PC-9 (cell line): ENCODE data around the gene PLXNA3. TPM values are rescaled to one million over a fixed set of nuclear protein-coding genes. Genes with fewer than 3 reads are reported as not detected.
"Not testable (repeated sequence)": the region's sequence is repeated elsewhere in the genome, so short reads cannot be mapped to it uniquely, and the experiment has no call there.

ENCODE experiments used
- BruUV-seq: library from RNA; stranded (reverse); fragments of 400-500 nt; replicated peaks from 2 replicates; lab custom pipeline; 2021; lab: Mats Ljungman, UMichigan
- CTCF ChIA-PET: fragments of 300-600 bp; sonication (Branson Sonifier 250); formaldehyde crosslinking; loops from one replicate; lab custom pipeline; 2022; ENCODE audit warnings: antibody characterized with exemption; lab: Charles Lee
- POLR2A ChIA-PET: fragments of 300-600 bp; sonication (Branson Sonifier 250); formaldehyde crosslinking; loops from one replicate; lab custom pipeline; 2022; ENCODE audit warnings: antibody characterized with exemption; ENCODE audit not compliant: unreplicated experiment; lab: Charles Lee
- DNase-seq, 2 experiments: peaks; one replicate each; pipeline versions ENCODE4 v3.0.0 to v3.0.0-alpha.2; 2015 to 2022; ENCODE audit warnings: mixed read lengths in 1 of 2
- H2AFZ ChIP-seq: fragments of 200-600 bp; sonication (generic); 2 replicates; pipeline ENCODE4 v1.8.1; 2017; ENCODE audit warnings: antibody characterized with exemption
- H3F3A ChIP-seq: fragments of 200-600 bp; sonication (generic); 2 replicates; pipeline ENCODE4 v1.8.1; 2017; ENCODE audit warnings: antibody characterized with exemption, mild to moderate bottlenecking, low read depth; ENCODE audit not compliant: insufficient read depth
- H3K27ac ChIP-seq: fragments of 200-600 bp; sonication (generic); 2 replicates; pipeline ENCODE4 v1.6.1; 2016; ENCODE audit warnings: mixed run types
- H3K27me3 ChIP-seq: fragments of 200-600 bp; sonication (generic); 2 replicates; pipeline ENCODE4 v1.6.1; 2016; ENCODE audit warnings: low read depth, mixed run types; ENCODE audit not compliant: insufficient read depth
- H3K36me3 ChIP-seq: fragments of 200-600 bp; sonication (generic); 2 replicates; pipeline ENCODE4 v1.6.1; 2016; ENCODE audit warnings: low read depth, mixed run types
- H3K4me1 ChIP-seq: fragments of 200-600 bp; sonication (generic); replicated peaks from 2 replicates; pipeline ENCODE4 v1.6.1; 2016; ENCODE audit warnings: mixed run types; ENCODE audit not compliant: insufficient read depth
- H3K4me2 ChIP-seq: fragments of 200-600 bp; sonication (generic); 2 replicates; pipeline ENCODE4 v1.6.1; 2017; ENCODE audit warnings: mixed run types
- H3K4me3 ChIP-seq: fragments of 200-600 bp; sonication (generic); 2 replicates; pipeline ENCODE4 v1.6.1; 2016; ENCODE audit warnings: mixed run types
- H3K79me2 ChIP-seq: fragments of 200-600 bp; sonication (generic); 2 replicates; pipeline ENCODE4 v1.6.1; 2017; ENCODE audit warnings: low read depth, mixed run types
- H3K9me2 ChIP-seq: fragments of 200-600 bp; sonication (generic); 2 replicates; pipeline ENCODE4 v1.8.1; 2017; ENCODE audit warnings: mild to moderate bottlenecking; ENCODE audit not compliant: insufficient read depth
- H3K9me3 ChIP-seq: fragments of 200-600 bp; sonication (generic); 2 replicates; pipeline ENCODE4 v1.8.1; 2016; ENCODE audit warnings: low read depth; ENCODE audit not compliant: insufficient read depth
- H4K20me1 ChIP-seq: fragments of 200-600 bp; sonication (generic); 2 replicates; pipeline ENCODE4 v1.8.1; 2017; ENCODE audit not compliant: insufficient read depth
- CTCF ChIP-seq: fragments of 200-600 bp; sonication (generic); conservative IDR thresholded peaks from 2 replicates; pipeline ENCODE4 v1.6.1; 2017; ENCODE audit warnings: mixed run types, antibody characterized with exemption, mild to moderate bottlenecking, moderate library complexity
- EZH2 ChIP-seq: fragments of 200-600 bp; sonication (generic); IDR thresholded peaks from 2 replicates; pipeline ENCODE4 v1.8.0; 2017; ENCODE audit warnings: antibody characterized with exemption, low read depth
- intact Hi-C: fragments of 100-400 bp; cut with micrococcal nuclease; formaldehyde crosslinking; loops from one replicate; pipeline ENCODE4 v1.10.0; 2022; ENCODE audit not compliant: unreplicated experiment
- total RNA-seq: library from RNA; stranded (reverse); gene quantifications from 2 replicates; pipeline ENCODE4 v1.2.3, GENCODE V29; 2021

Gene PLXNA3
- total RNA-seq, 1 experiment from 2014 or later = 124 TPM

DNA sequence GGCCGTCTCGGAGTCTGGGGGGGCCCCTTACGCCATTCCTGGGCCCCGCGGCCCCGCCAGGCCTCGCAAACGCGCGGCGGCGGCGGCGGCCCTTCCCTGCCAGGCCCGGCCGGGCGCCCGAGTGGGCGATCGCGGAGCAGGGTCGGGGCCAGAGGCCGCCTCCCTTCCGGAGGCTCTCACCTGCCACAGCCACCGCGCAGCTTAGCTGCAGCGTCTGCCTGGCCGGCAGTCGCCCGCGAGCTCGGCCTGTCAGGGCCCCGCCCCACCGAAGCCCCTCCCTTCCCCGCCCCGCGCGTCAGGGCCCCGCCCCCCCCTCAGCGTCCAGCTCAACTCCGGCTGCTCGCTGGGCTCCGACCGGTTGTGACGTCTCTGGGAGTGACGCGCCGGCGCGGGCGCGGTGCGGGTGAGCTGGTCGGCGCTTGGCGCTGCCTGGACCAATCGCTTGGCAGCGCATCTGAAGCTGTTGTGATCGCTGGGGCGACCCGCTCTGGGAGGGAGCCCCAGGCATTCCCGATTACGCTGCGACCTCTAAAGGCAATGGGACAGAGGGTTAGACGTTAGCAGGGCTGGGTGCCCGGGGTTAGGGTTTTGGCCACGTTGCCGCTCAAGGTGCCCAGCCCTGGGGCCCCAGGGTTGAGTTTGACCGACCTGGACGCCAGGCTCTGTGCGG lies 32.5 kb downstream of the PLXNA3 start, which contains the start of gene SLC10A3:
Gene SLC10A3, minus strand, starts transcription at position 216 of the 670 bp plus-strand sequence. CDS start 1,689 bp downstream, outside the sequence.
- BruUV-seq = no TSS peak
- peak within 1 kb of the TSS; percentile 86 for H2AFZ ChIP-seq
- H3K79me2 ChIP-seq = peaks cover 2% of the 10 kb centered on the region
- H3K4me1 ChIP-seq = peaks cover 14% of the 10 kb centered on the region; the same call in 1 of the 2 replicates
- H3K9me3 ChIP-seq = no peaks in the 10 kb centered on the region
- TF ChIP-seq EZH2 (no peak), CTCF (no peak)
- DNase-seq = peak; percentile 87 to 97
- no peaks in the 10 kb centered on the region for H3K27me3 ChIP-seq
- H3K4me2 ChIP-seq = peak within 1 kb of the TSS; percentile 91
- peak within 1 kb of the TSS; percentile 68 for H3K27ac ChIP-seq
- H3K9me2 ChIP-seq = no peaks in the 10 kb centered on the region
- H4K20me1 ChIP-seq = no peaks in the 10 kb centered on the region
- H3K36me3 ChIP-seq = no peaks in the 10 kb centered on the region
- intact Hi-C loops = loop anchor here (1.0 to 2.0 kb wide), 3 partner anchors 26 to 82 kb away; partner anchors contain the start of genes DNASE1L1 and FAM3A
- peaks cover 9% of the 10 kb centered on the region; the same call in 1 of the 2 replicates for H3F3A ChIP-seq
- peak within 1 kb of the TSS; percentile 66 for H3K4me3 ChIP-seq
- ChIA-PET CTCF (interaction anchor here (0.6 to 1.2 kb wide), 3 partner anchors 42 to 736 kb away, joined by 3 to 8 read pairs (median 4); partner anchors contain the start of gene FLNA), POLR2A (interaction anchor here (0.6 to 1.9 kb wide), 18 partner anchors 9 to 533 kb away, joined by 3 to 14 read pairs (median 5); partner anchors contain the start of gene FAM3A)

GRCh38 chrX:154494715-154495114 lies 36.6 kb downstream of the PLXNA3 start:
- intact Hi-C loops = no loop called here
- ChIA-PET POLR2A (no interaction called here), CTCF (no interaction called here)
- BruUV-seq = no TSS peak
- H3K36me3 ChIP-seq = no peaks in the 10 kb centered on the region
- TF ChIP-seq EZH2 = no peak
- no peak for TF ChIP-seq CTCF
- no peak overlapping the region for H3K4me3 ChIP-seq
- no peak overlapping the region for H3K4me2 ChIP-seq
- no peaks in the 10 kb centered on the region for H3K9me2 ChIP-seq
- 0 out of 2 replicates have a peak, but pooled peaks cover 3% of the 10 kb centered on the region for H3F3A ChIP-seq
- H3K27me3 ChIP-seq = no peaks in the 10 kb centered on the region
- no peaks in the 10 kb centered on the region for H3K9me3 ChIP-seq
- H4K20me1 ChIP-seq = no peaks in the 10 kb centered on the region
- H2AFZ ChIP-seq = no peak overlapping the region
- no peak overlapping the region for H3K27ac ChIP-seq
- no peaks in the 10 kb centered on the region for H3K79me2 ChIP-seq
- DNase-seq = no peak
- H3K4me1 ChIP-seq = 0 out of 2 replicates have a peak, but pooled peaks cover 4% of the 10 kb centered on the region

- intact Hi-C loops = no loop called here
- H3K27me3 ChIP-seq = no peaks in the 10 kb centered on the region
- no peak overlapping the region for H3K4me2 ChIP-seq
- CTCF ChIA-PET = no interaction called here
- H2AFZ ChIP-seq = no peak overlapping the region
- BruUV-seq = no TSS peak
- no peaks in the 10 kb centered on the region for H3K79me2 ChIP-seq
- no peaks in the 10 kb centered on the region for H4K20me1 ChIP-seq
- H3K36me3 ChIP-seq = no peaks in the 10 kb centered on the region
- no peaks in the 10 kb centered on the region for H3K9me2 ChIP-seq
- no peak for TF ChIP-seq CTCF
- no peak for TF ChIP-seq EZH2
- no peak for DNase-seq
- H3K4me1 ChIP-seq = 0 out of 2 replicates have a peak, but pooled peaks cover 4% of the 10 kb centered on the region
- no peak overlapping the region for H3K27ac ChIP-seq
- POLR2A ChIA-PET = no interaction called here
- H3K4me3 ChIP-seq = no peak overlapping the region
- H3F3A ChIP-seq = 0 out of 2 replicates have a peak, but pooled peaks cover 3% of the 10 kb centered on the region
- H3K9me3 ChIP-seq = no peaks in the 10 kb centered on the region
Observed at GRCh38 chrX:154495472-154495922, 37.4 kb downstream of the PLXNA3 start.

- H3K9me3 ChIP-seq, H3K4me3 ChIP-seq, H3K79me2 ChIP-seq, H4K20me1 ChIP-seq, intact Hi-C loops, H2AFZ ChIP-seq, H3K27me3 ChIP-seq, H3K9me2 ChIP-seq, H3K4me2 ChIP-seq, H3F3A ChIP-seq, BruUV-seq, H3K36me3 ChIP-seq, H3K4me1 ChIP-seq, H3K27ac ChIP-seq, POLR2A ChIA-PET, DNase-seq: not testable (repeated sequence)
- CTCF ChIA-PET = interaction anchor here (0.7 kb wide), 1 partner anchor 25 kb away, joined by 5 read pairs; no protein-coding TSS in a partner anchor
Observed at GRCh38 chrX:154496591-154497137, 38.6 kb downstream of the PLXNA3 start.

DNA sequence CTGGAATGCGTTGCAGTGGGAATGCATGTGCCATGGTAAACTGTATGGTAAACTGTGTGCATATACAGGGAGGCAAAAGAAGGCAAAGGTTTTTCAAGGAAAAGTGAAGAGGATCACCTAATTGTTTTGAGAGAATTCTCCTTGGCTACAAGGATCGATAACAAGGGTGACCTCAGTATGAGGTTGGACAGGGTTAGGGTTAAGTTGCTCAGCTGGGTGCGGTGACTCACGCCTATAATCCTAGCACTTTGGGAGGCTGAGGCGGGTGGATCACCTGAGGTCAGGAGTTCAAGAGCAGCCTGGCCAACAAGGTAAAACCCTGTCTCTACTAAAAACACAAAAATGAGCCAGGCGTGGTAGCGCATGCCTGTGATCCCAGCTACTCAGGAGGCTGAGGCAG lies 43.3 kb downstream of the PLXNA3 start:
- H3K36me3 ChIP-seq, H3K9me2 ChIP-seq, H2AFZ ChIP-seq, H3K27me3 ChIP-seq, H3K4me3 ChIP-seq, H3K9me3 ChIP-seq, H3K27ac ChIP-seq, POLR2A ChIA-PET, H3K4me2 ChIP-seq, H4K20me1 ChIP-seq, DNase-seq, CTCF ChIA-PET, intact Hi-C loops, H3K79me2 ChIP-seq, BruUV-seq: not testable (repeated sequence)
- Histone ChIP-seq H3F3A (peaks cover 14% of the 10 kb centered on the region; the same call in 1 of the 2 replicates), H3K4me1 (peaks cover 13% of the 10 kb centered on the region)
